NOMO-1 (cell line): ENCODE measurements around the gene MPP7.

Experiments used
- DNase-seq, 2 experiments: peaks; one replicate each; lab custom pipeline; 2025; ENCODE audit not compliant: unreplicated experiment in 2 of 2; lab: John Stamatoyannopoulos, UW

Gene MPP7

GRCh38 chr10:28276384-28276783 lies 26.5 kb downstream of the MPP7 start:
- DNase-seq: no peak

- no peak for DNase-seq
Observed at GRCh38 chr10:28274475-28274874, 28.4 kb downstream of the MPP7 start.

- DNase-seq: no peak
Observed at GRCh38 chr10:28273343-28273742, 29.5 kb downstream of the MPP7 start.

- DNase-seq: no peak
Observed at GRCh38 chr10:28269842-28270456, 32.9 kb downstream of the MPP7 start.

- DNase-seq: peak; percentile 25 to 68
Observed at GRCh38 chr10:28266449-28267224, 36.2 kb downstream of the MPP7 start.

- no peak for DNase-seq
Observed at GRCh38 chr10:28263136-28263857, 39.6 kb downstream of the MPP7 start.

- no peak for DNase-seq
Observed at GRCh38 chr10:28256776-28257175, 46.1 kb downstream of the MPP7 start.

GRCh38 chr10:28254290-28254985 lies 48.4 kb downstream of the MPP7 start:
- no peak for DNase-seq

GRCh38 chr10:28253169-28253785 lies 49.6 kb downstream of the MPP7 start:
- DNase-seq: no peak
